CD4-positive, alpha-beta T cell (primary cell): ENCODE results near the gene MACROD2. TPM values are rescaled to one million over a fixed set of nuclear protein-coding genes. Genes with fewer than 3 reads are reported as not detected.

ENCODE experiments used
- ATAC-seq: fragments of 200-7000 bp; cut with Tn5 transposase; one replicate; pipeline ENCODE4 v1.10.0; 2022; ENCODE audit warnings: mild to moderate bottlenecking; ENCODE audit not compliant: poor library complexity
- CTCF ChIA-PET: fragments of 350-600 bp; sonication (Branson Sonifier 250); formaldehyde crosslinking; loops from one replicate; lab custom pipeline; 2021; ENCODE audit warnings: antibody characterized with exemption, inconsistent platforms; lab: Charles Lee
- POLR2A ChIA-PET: fragments of 350-600 bp; sonication (Branson Sonifier 250); formaldehyde crosslinking; loops from one replicate; lab custom pipeline; 2021; ENCODE audit warnings: antibody characterized with exemption, inconsistent platforms; lab: Charles Lee
- DNase-seq, 14 experiments: peaks; one replicate each; pipeline ENCODE4 v3.0.0-alpha.2; 2013 to 2020; ENCODE audit warnings: mixed read lengths in 2 of 14
- H3K27ac ChIP-seq, 2 donors: one replicate each; pipeline versions ENCODE4 v1.5.1 to v1.7.0; 2013; ENCODE audit warnings: low read length in 2 of 2, low read depth in 1 of 2, mild to moderate bottlenecking in 1 of 2
- H3K27me3 ChIP-seq, 2 experiments: 1 replicate in 1 of 2; 2 replicates in 1 of 2; pipeline versions ENCODE4 v1.6.1 to v1.7.0; 2013; ENCODE audit warnings: low read length in 2 of 2, control low read depth in 1 of 2, mild to moderate bottlenecking in 1 of 2, moderate library complexity in 1 of 2; ENCODE audit not compliant: insufficient read depth in 2 of 2, control insufficient read depth in 1 of 2
- H3K36me3 ChIP-seq: one replicate; pipeline ENCODE4 v1.6.1; 2013; ENCODE audit warnings: low read length, control low read depth; ENCODE audit not compliant: insufficient read depth
- H3K4me1 ChIP-seq: one replicate; pipeline ENCODE4 v1.6.1; 2013; ENCODE audit warnings: low read length, control low read depth; ENCODE audit not compliant: insufficient read depth
- H3K4me3 ChIP-seq: one replicate; pipeline ENCODE4 v1.5.1; 2013; ENCODE audit warnings: mild to moderate bottlenecking, low read length, moderate library complexity
- H3K9me3 ChIP-seq, 2 experiments: 1 replicate in 1 of 2; 2 replicates in 1 of 2; pipeline versions ENCODE4 v1.6.1 to v1.7.0; 2013; ENCODE audit warnings: low read length in 2 of 2, mild to moderate bottlenecking in 2 of 2, control low read depth in 1 of 2, moderate library complexity in 1 of 2; ENCODE audit not compliant: control insufficient read depth in 1 of 2, insufficient read depth in 1 of 2
- H3K27ac Mint-ChIP-seq: one replicate; pipeline ENCODE4 v1.8.0; 2020; ENCODE audit warnings: mixed read lengths
- H3K27me3 Mint-ChIP-seq: one replicate; pipeline ENCODE4 v1.8.0; 2021; ENCODE audit warnings: mixed read lengths
- H3K36me3 Mint-ChIP-seq: one replicate; pipeline ENCODE4 v1.8.0; 2021; ENCODE audit warnings: low read depth, mixed read lengths
- H3K4me1 Mint-ChIP-seq: one replicate; pipeline ENCODE4 v1.8.0; 2021; ENCODE audit warnings: low read depth, mixed read lengths
- H3K4me3 Mint-ChIP-seq: one replicate; pipeline ENCODE4 v1.8.0; 2020; ENCODE audit warnings: mild to moderate bottlenecking, mixed read lengths
- H3K9me3 Mint-ChIP-seq: one replicate; pipeline ENCODE4 v1.8.0; 2020; ENCODE audit warnings: mixed read lengths
- intact Hi-C, 2 experiments: fragments of 100-400 bp; cut with DNase I in 1 of 2; cut with micrococcal nuclease in 1 of 2; formaldehyde crosslinking; loops; one replicate each; pipeline versions ENCODE4 v1.15.1 to v1.9.0; 2023 to 2025; cut with DNase I, micrococcal nuclease
- total RNA-seq, 174 experiments: library from RNA in 2 of 174; stranded (reverse) in 2 of 174; gene quantifications; one replicate each; pipeline ENCODE4 v1.2.3 and lab custom pipeline; 2021 to 2026
- TF ChIP-seq, protein P1 (sequence below): fragments of 200-600 bp; IDR thresholded peaks from one replicate; pipeline ENCODE4 v1.8.0; 2022; ENCODE audit warnings: antibody characterized with exemption, mild to moderate bottlenecking

The MACROD2 gene
- total RNA-seq, 2 experiments from 2014 or later: not detected

- TF ChIP-seq, protein P1, sequence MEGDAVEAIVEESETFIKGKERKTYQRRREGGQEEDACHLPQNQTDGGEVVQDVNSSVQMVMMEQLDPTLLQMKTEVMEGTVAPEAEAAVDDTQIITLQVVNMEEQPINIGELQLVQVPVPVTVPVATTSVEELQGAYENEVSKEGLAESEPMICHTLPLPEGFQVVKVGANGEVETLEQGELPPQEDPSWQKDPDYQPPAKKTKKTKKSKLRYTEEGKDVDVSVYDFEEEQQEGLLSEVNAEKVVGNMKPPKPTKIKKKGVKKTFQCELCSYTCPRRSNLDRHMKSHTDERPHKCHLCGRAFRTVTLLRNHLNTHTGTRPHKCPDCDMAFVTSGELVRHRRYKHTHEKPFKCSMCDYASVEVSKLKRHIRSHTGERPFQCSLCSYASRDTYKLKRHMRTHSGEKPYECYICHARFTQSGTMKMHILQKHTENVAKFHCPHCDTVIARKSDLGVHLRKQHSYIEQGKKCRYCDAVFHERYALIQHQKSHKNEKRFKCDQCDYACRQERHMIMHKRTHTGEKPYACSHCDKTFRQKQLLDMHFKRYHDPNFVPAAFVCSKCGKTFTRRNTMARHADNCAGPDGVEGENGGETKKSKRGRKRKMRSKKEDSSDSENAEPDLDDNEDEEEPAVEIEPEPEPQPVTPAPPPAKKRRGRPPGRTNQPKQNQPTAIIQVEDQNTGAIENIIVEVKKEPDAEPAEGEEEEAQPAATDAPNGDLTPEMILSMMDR: no peak
- Histone ChIP-seq H3K9me3 (peaks cover 0 to 6% of the 10 kb centered on the region in 2 experiments), H3K27ac (no peak overlapping the region), H3K4me3 (no peak overlapping the region), H3K27me3 (no peaks in the 10 kb centered on the region), H3K36me3 (no peaks in the 10 kb centered on the region), H3K4me1 (no peaks in the 10 kb centered on the region)
- no peak overlapping the region for H3K27ac Mint-ChIP-seq
- POLR2A ChIA-PET: no interaction called here
- no peak overlapping the region for H3K4me3 Mint-ChIP-seq
- ATAC-seq (no peak), DNase-seq (no peak)
- no peaks in the 10 kb centered on the region for H3K36me3 Mint-ChIP-seq
- intact Hi-C loops: no loop called here
- no peaks in the 10 kb centered on the region for H3K27me3 Mint-ChIP-seq
- CTCF ChIA-PET: no interaction called here
- H3K4me1 Mint-ChIP-seq: no peaks in the 10 kb centered on the region
- H3K9me3 Mint-ChIP-seq: peaks cover 18% of the 10 kb centered on the region
These were observed 1503.6 kb downstream of the MACROD2 start for GRCh38 chr20:15498926-15499325.

GRCh38 chr20:15506311-15506710 lies 1511.0 kb downstream of the MACROD2 start:
- intact Hi-C loops: no loop called here
- ChIA-PET CTCF (no interaction called here), POLR2A (no interaction called here)
- H3K27ac ChIP-seq: no peak overlapping the region
- TF ChIP-seq, protein P1: no peak
- H3K4me3 Mint-ChIP-seq: no peak overlapping the region
- H3K4me1 Mint-ChIP-seq: no peaks in the 10 kb centered on the region
- H3K36me3 Mint-ChIP-seq: no peaks in the 10 kb centered on the region
- H3K36me3 ChIP-seq: no peaks in the 10 kb centered on the region
- H3K27me3 ChIP-seq: no peaks in the 10 kb centered on the region
- no peak for DNase-seq
- H3K9me3 Mint-ChIP-seq: peaks cover 5% of the 10 kb centered on the region
- no peak for ATAC-seq
- no peaks in the 10 kb centered on the region for H3K4me1 ChIP-seq
- peaks cover 0 to 6% of the 10 kb centered on the region in 2 experiments for H3K9me3 ChIP-seq
- H3K4me3 ChIP-seq: no peak overlapping the region
- H3K27me3 Mint-ChIP-seq: no peaks in the 10 kb centered on the region
- H3K27ac Mint-ChIP-seq: no peak overlapping the region

DNA sequence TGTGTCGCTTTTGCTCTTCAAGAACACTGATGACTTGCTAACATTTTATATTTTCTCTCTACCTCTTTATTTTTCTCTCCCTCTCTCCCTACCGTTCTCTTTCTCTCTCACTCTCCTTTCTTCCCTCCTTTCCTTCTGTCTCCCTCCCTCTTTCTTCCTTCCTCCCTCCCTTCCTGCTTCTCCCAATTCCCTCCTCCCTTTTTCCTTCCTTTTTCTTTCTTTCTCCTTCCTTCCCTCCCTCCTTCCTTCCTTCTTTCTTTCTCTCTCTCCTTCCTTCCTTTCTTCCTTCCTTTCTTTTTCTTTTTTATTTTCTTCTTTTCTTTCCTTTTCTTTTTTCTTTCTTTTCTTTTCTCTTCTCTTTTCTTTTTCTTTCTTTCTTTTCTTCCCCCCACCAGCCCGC lies 1511.8 kb downstream of the MACROD2 start:
- H3K9me3 ChIP-seq: peaks cover 0 to 6% of the 10 kb centered on the region in 2 experiments
- no peak overlapping the region for H3K4me3 Mint-ChIP-seq
- no peak for DNase-seq
- H3K27me3 ChIP-seq: no peaks in the 10 kb centered on the region
- no peaks in the 10 kb centered on the region for H3K4me1 Mint-ChIP-seq
- no peak overlapping the region for H3K27ac ChIP-seq
- ATAC-seq: no peak
- H3K27me3 Mint-ChIP-seq: no peaks in the 10 kb centered on the region
- ChIA-PET POLR2A (no interaction called here), CTCF (no interaction called here)
- no peak overlapping the region for H3K27ac Mint-ChIP-seq
- peaks cover 3% of the 10 kb centered on the region for H3K9me3 Mint-ChIP-seq
- H3K36me3 ChIP-seq: no peaks in the 10 kb centered on the region
- no peaks in the 10 kb centered on the region for H3K36me3 Mint-ChIP-seq
- TF ChIP-seq, protein P1: no peak
- no peaks in the 10 kb centered on the region for H3K4me1 ChIP-seq
- intact Hi-C loops: no loop called here
- H3K4me3 ChIP-seq: no peak overlapping the region
